HG02798 (cell line): ENCODE results near the gene GATB.

Experiments used
- ATAC-seq: cut with Tn5 transposase; IDR thresholded peaks from one replicate; pipeline ENCODE4 v1.9.1; 2021; ENCODE audit warnings: mild to moderate bottlenecking; ENCODE audit not compliant: unreplicated experiment, poor library complexity

GATB gene

DNA sequence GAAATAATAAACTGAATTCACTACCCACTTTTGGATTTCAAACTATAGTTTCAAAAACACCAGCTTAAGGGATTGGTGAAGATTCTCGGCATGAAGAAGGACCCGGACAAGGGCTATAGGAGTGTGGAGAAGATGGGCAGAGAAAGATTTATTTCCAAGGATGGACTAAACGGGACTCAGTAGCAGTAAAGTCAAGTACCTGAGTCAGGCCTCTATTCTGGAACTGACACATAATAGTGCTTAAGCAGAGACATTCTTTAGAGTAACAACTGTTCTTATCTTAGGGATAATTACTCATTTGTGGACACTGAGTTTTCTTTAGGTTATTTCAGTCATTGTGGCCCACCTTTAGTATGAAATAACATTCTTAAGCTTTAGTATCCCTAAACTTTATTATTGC is 134.6 kb downstream of the GATB start:
- ATAC-seq = no peak

GRCh38 chr4:151624626-151625565 is 135.9 kb downstream of the GATB start:
- no peak for ATAC-seq
